K562 (cell line): Measurements from ENCODE around the gene ARID5B.

Experiments
- SP2 ChIP-seq: IDR thresholded peaks from 2 replicates; pipeline ENCODE4 v1.6.1; 2011; ENCODE audit warnings: mild to moderate bottlenecking, low read depth, low read length, moderate library complexity; ENCODE audit not compliant: poor library complexity, severe bottlenecking; ENCODE audit errors: extremely low read depth
- ZNF174 ChIP-seq: fragments of 250-450 bp; sonication (Bioruptor Pico); IDR thresholded peaks from 2 replicates; pipeline ENCODE4 v1.4.0; 2020; ENCODE audit warnings: mild to moderate bottlenecking
- TF ChIP-seq, protein P1 (sequence below), 3 experiments: IDR thresholded peaks in 2 of 3; conservative IDR thresholded peaks in 1 of 3; 2 replicates each; pipeline ENCODE4 v1.5.1; 2011 to 2012; ENCODE audit warnings: low read length in 3 of 3, mild to moderate bottlenecking in 3 of 3, control low read depth in 2 of 3, improper control_type of control experiment in 1 of 3, inconsistent platforms in 1 of 3, low read depth in 1 of 3, mixed read lengths in 1 of 3, moderate library complexity in 1 of 3; ENCODE audit not compliant: insufficient read depth in 2 of 3
- TF ChIP-seq, protein P2 (sequence below): fragments of 250-450 bp; sonication (Bioruptor Pico); IDR thresholded peaks from 2 replicates; pipeline ENCODE4 v1.4.0; 2020; ENCODE audit warnings: mild to moderate bottlenecking, moderate library complexity

DNA sequence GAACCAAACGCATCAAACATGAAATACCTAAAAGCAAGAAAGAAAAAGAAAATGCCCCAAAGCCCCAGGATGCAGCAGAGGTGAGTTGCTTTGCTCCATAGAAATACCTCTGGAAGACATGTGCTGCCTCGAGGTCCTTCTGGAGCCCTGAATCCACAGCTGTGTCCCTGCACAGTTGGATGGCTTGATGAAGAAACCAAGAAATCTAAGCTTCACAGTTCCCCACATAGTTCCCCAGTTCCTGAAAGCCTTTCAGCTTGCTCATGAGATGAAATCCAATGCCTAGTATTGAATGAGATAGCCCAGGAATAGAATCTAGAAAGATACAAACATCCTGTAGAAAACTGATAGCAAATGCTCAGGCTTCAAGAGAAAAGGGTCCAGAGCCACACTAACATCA, 184.3 kb downstream of the ARID5B start:
- TF ChIP-seq, protein P1, sequence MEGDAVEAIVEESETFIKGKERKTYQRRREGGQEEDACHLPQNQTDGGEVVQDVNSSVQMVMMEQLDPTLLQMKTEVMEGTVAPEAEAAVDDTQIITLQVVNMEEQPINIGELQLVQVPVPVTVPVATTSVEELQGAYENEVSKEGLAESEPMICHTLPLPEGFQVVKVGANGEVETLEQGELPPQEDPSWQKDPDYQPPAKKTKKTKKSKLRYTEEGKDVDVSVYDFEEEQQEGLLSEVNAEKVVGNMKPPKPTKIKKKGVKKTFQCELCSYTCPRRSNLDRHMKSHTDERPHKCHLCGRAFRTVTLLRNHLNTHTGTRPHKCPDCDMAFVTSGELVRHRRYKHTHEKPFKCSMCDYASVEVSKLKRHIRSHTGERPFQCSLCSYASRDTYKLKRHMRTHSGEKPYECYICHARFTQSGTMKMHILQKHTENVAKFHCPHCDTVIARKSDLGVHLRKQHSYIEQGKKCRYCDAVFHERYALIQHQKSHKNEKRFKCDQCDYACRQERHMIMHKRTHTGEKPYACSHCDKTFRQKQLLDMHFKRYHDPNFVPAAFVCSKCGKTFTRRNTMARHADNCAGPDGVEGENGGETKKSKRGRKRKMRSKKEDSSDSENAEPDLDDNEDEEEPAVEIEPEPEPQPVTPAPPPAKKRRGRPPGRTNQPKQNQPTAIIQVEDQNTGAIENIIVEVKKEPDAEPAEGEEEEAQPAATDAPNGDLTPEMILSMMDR (IDR thresholded peaks at IDR 0.05 in 2 of 3, conservative IDR thresholded peaks at IDR 0.05 in 1 of 3; ENCODE audit: insufficient read depth in 2 of 3, low read depth in 1 of 3, low read length in 3 of 3), result no peak
- no peak for TF ChIP-seq SP2
- TF ChIP-seq, protein P2, sequence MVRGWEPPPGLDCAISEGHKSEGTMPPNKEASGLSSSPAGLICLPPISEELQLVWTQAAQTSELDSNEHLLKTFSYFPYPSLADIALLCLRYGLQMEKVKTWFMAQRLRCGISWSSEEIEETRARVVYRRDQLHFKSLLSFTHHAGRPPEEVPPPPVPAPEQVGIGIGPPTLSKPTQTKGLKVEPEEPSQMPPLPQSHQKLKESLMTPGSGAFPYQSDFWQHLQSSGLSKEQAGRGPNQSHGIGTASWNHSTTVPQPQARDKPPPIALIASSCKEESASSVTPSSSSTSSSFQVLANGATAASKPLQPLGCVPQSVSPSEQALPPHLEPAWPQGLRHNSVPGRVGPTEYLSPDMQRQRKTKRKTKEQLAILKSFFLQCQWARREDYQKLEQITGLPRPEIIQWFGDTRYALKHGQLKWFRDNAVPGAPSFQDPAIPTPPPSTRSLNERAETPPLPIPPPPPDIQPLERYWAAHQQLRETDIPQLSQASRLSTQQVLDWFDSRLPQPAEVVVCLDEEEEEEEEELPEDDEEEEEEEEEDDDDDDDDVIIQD (CRISPR knock-in tag), result no peak
- TF ChIP-seq ZNF174, result no peak
